ENCODE measurements around the gene ADAMTS12. TPM values are rescaled to one million over a fixed set of nuclear protein-coding genes. Genes with fewer than 3 reads are reported as not detected.

ADAMTS12 gene
- total RNA-seq, 1 experiment from 2014 or later, result not detected

- POLR2A ChIA-PET, result no interaction called here
- intact Hi-C loops (cut with micrococcal nuclease), result no loop called here
- no TSS peak for BruUV-seq (replicated peaks)
Measured at GRCh38 chr5:33766023-33766422, 125.8 kb downstream of the ADAMTS12 start.

GRCh38 chr5:33764786-33765185 is 127.0 kb downstream of the ADAMTS12 start:
- Mint-ChIP-seq H3K9me3 (ENCODE audit: unreplicated experiment) (peaks cover 7% of the 10 kb centered on the region), H3K4me1 (ENCODE audit: insufficient read depth, unreplicated experiment) (no peaks in the 10 kb centered on the region), H3K4me3 (ENCODE audit: unreplicated experiment) (no peak overlapping the region), H3K27me3 (ENCODE audit: insufficient read depth, unreplicated experiment) (peaks cover 11% of the 10 kb centered on the region), H3K36me3 (ENCODE audit: insufficient read depth, unreplicated experiment) (no peaks in the 10 kb centered on the region), H3K27ac (ENCODE audit: low read depth, unreplicated experiment) (no peak overlapping the region)
- no peak for DNase-seq (ENCODE audit: unreplicated experiment)
- POLR2A ChIA-PET, result no interaction called here
- CTCF ChIA-PET, result no interaction called here
- TF ChIP-seq CTCF (IDR thresholded peaks at IDR 0.05; ENCODE audit: unreplicated experiment), result no peak
- BruUV-seq (replicated peaks), result no TSS peak
- intact Hi-C loops (cut with micrococcal nuclease), result no loop called here

More at GRCh38 chr5:33766023-33766422, 125.8 kb downstream of the ADAMTS12 start:
- Mint-ChIP-seq H3K27ac (ENCODE audit: low read depth, unreplicated experiment) (no peak overlapping the region), H3K4me3 (ENCODE audit: unreplicated experiment) (no peak overlapping the region), H3K36me3 (ENCODE audit: insufficient read depth, unreplicated experiment) (no peaks in the 10 kb centered on the region), H3K27me3 (ENCODE audit: insufficient read depth, unreplicated experiment) (peaks cover 21% of the 10 kb centered on the region), H3K4me1 (ENCODE audit: insufficient read depth, unreplicated experiment) (no peaks in the 10 kb centered on the region), H3K9me3 (ENCODE audit: unreplicated experiment) (peaks cover 7% of the 10 kb centered on the region)
- CTCF ChIA-PET, result interaction anchor here (0.7 kb wide), 1 partner anchor 708 kb away, joined by 3 read pairs; no protein-coding TSS in a partner anchor
- no peak for DNase-seq (ENCODE audit: unreplicated experiment)
- no peak for TF ChIP-seq CTCF (IDR thresholded peaks at IDR 0.05; ENCODE audit: unreplicated experiment)

GRCh38 chr5:33763435-33763834 is 128.4 kb downstream of the ADAMTS12 start:
- POLR2A ChIA-PET, result interaction anchor here (0.8 kb wide), 1 partner anchor 11 kb away, joined by 3 read pairs; no protein-coding TSS in a partner anchor
- Mint-ChIP-seq H3K4me1 (ENCODE audit: insufficient read depth, unreplicated experiment) (no peaks in the 10 kb centered on the region), H3K36me3 (ENCODE audit: insufficient read depth, unreplicated experiment) (no peaks in the 10 kb centered on the region), H3K4me3 (ENCODE audit: unreplicated experiment) (no peak overlapping the region), H3K27me3 (ENCODE audit: insufficient read depth, unreplicated experiment) (peaks cover 11% of the 10 kb centered on the region), H3K9me3 (ENCODE audit: unreplicated experiment) (peaks cover 7% of the 10 kb centered on the region), H3K27ac (ENCODE audit: low read depth, unreplicated experiment) (no peak overlapping the region)
- no TSS peak for BruUV-seq (replicated peaks)
- no peak for TF ChIP-seq CTCF (IDR thresholded peaks at IDR 0.05; ENCODE audit: unreplicated experiment)
- intact Hi-C loops (cut with micrococcal nuclease), result no loop called here
- CTCF ChIA-PET, result no interaction called here
- DNase-seq (ENCODE audit: unreplicated experiment), result no peak

- DNase-seq (ENCODE audit: unreplicated experiment), result no peak
- H3K4me1 Mint-ChIP-seq (ENCODE audit: insufficient read depth, unreplicated experiment), result no peaks in the 10 kb centered on the region
- BruUV-seq (replicated peaks), result no TSS peak
- H3K4me3 Mint-ChIP-seq (ENCODE audit: unreplicated experiment), result no peak overlapping the region
- CTCF ChIA-PET, result no interaction called here
- intact Hi-C loops (cut with micrococcal nuclease), result no loop called here
- peaks cover 7% of the 10 kb centered on the region for H3K9me3 Mint-ChIP-seq (ENCODE audit: unreplicated experiment)
- H3K36me3 Mint-ChIP-seq (ENCODE audit: insufficient read depth, unreplicated experiment), result no peaks in the 10 kb centered on the region
- H3K27me3 Mint-ChIP-seq (ENCODE audit: insufficient read depth, unreplicated experiment), result peaks cover 8% of the 10 kb centered on the region
- POLR2A ChIA-PET, result interaction anchor here (0.8 kb wide), 1 partner anchor 12 kb away, joined by 3 read pairs; no protein-coding TSS in a partner anchor
- no peak overlapping the region for H3K27ac Mint-ChIP-seq (ENCODE audit: low read depth, unreplicated experiment)
- no peak for TF ChIP-seq CTCF (IDR thresholded peaks at IDR 0.05; ENCODE audit: unreplicated experiment)
Measured at GRCh38 chr5:33762859-33763258, 128.9 kb downstream of the ADAMTS12 start.
